HL-60 (cell line): ENCODE results near the gene WNT10A.

ENCODE experiments used
- DNase-seq, 2 experiments: peaks; one replicate each; pipeline ENCODE4 v3.0.0-alpha.2; 2010 to 2020; ENCODE audit warnings: low read depth in 1 of 2, low spot score in 1 of 2
- H3K27ac ChIP-seq: fragments of 250-450 bp; sonication (Bioruptor Pico); replicated peaks from 2 replicates; pipeline ENCODE4 v1.5.1; 2020; ENCODE audit warnings: mild to moderate bottlenecking, moderate library complexity
- H3K27me3 ChIP-seq: fragments of 250-450 bp; sonication (Bioruptor Pico); 2 replicates; pipeline ENCODE4 v1.5.1; 2021; ENCODE audit warnings: mild to moderate bottlenecking, moderate library complexity; ENCODE audit not compliant: insufficient read depth, poor library complexity, severe bottlenecking
- H3K4me3 ChIP-seq: replicated peaks from 2 replicates; pipeline ENCODE4 v1.5.1; 2011; ENCODE audit warnings: mild to moderate bottlenecking, control low read depth, low read length; ENCODE audit not compliant: insufficient read depth
- GABPA ChIP-seq: IDR thresholded peaks from 2 replicates; pipeline ENCODE4 v1.6.1; 2012; ENCODE audit warnings: low read depth
- POLR2AphosphoS5 ChIP-seq: IDR thresholded peaks from 2 replicates; pipeline ENCODE4 v1.6.1; 2012; ENCODE audit warnings: low read depth
- SPI1 ChIP-seq: IDR thresholded peaks from 2 replicates; pipeline ENCODE4 v1.6.1; 2012; ENCODE audit warnings: low read depth, mild to moderate bottlenecking, borderline replicate concordance
- TF ChIP-seq, protein P1 (sequence below): IDR thresholded peaks from one replicate; pipeline ENCODE4 v1.5.1; 2011; ENCODE audit warnings: low read length, control low read depth, inconsistent platforms; ENCODE audit not compliant: insufficient read depth
- TF ChIP-seq, protein P2 (sequence below): IDR thresholded peaks from 2 replicates; pipeline ENCODE4 v1.6.1; 2012; ENCODE audit warnings: low read depth; ENCODE audit not compliant: insufficient replicate concordance

The WNT10A gene

DNA sequence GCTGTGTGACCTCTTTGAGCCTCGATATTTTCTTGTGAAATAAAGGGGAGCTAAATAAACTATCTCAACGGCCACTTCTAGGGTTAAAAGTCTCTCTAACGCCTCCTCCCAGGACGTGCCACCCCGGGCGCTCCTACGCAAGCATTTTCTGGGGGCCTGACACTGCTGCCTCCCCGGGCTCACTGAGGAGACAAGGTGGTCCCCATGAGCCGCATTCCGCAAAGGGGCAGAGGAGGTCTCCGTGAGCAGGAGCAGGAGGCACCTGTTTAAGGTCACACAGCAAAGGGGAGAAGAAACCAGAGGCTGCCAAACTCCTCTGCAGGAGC is 913 bp upstream of the WNT10A start:
- Histone ChIP-seq H3K4me3 (no peak overlapping the region), H3K27ac (no peak overlapping the region), H3K27me3 (peaks cover 47% of the 10 kb centered on the region)
- TF ChIP-seq, protein P1, sequence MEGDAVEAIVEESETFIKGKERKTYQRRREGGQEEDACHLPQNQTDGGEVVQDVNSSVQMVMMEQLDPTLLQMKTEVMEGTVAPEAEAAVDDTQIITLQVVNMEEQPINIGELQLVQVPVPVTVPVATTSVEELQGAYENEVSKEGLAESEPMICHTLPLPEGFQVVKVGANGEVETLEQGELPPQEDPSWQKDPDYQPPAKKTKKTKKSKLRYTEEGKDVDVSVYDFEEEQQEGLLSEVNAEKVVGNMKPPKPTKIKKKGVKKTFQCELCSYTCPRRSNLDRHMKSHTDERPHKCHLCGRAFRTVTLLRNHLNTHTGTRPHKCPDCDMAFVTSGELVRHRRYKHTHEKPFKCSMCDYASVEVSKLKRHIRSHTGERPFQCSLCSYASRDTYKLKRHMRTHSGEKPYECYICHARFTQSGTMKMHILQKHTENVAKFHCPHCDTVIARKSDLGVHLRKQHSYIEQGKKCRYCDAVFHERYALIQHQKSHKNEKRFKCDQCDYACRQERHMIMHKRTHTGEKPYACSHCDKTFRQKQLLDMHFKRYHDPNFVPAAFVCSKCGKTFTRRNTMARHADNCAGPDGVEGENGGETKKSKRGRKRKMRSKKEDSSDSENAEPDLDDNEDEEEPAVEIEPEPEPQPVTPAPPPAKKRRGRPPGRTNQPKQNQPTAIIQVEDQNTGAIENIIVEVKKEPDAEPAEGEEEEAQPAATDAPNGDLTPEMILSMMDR = no peak
- TF ChIP-seq GABPA = no peak
- TF ChIP-seq, protein P2, sequence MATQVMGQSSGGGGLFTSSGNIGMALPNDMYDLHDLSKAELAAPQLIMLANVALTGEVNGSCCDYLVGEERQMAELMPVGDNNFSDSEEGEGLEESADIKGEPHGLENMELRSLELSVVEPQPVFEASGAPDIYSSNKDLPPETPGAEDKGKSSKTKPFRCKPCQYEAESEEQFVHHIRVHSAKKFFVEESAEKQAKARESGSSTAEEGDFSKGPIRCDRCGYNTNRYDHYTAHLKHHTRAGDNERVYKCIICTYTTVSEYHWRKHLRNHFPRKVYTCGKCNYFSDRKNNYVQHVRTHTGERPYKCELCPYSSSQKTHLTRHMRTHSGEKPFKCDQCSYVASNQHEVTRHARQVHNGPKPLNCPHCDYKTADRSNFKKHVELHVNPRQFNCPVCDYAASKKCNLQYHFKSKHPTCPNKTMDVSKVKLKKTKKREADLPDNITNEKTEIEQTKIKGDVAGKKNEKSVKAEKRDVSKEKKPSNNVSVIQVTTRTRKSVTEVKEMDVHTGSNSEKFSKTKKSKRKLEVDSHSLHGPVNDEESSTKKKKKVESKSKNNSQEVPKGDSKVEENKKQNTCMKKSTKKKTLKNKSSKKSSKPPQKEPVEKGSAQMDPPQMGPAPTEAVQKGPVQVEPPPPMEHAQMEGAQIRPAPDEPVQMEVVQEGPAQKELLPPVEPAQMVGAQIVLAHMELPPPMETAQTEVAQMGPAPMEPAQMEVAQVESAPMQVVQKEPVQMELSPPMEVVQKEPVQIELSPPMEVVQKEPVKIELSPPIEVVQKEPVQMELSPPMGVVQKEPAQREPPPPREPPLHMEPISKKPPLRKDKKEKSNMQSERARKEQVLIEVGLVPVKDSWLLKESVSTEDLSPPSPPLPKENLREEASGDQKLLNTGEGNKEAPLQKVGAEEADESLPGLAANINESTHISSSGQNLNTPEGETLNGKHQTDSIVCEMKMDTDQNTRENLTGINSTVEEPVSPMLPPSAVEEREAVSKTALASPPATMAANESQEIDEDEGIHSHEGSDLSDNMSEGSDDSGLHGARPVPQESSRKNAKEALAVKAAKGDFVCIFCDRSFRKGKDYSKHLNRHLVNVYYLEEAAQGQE = no peak
- no peak for TF ChIP-seq SPI1
- no peak for TF ChIP-seq POLR2AphosphoS5
- DNase-seq = no peak

DNA sequence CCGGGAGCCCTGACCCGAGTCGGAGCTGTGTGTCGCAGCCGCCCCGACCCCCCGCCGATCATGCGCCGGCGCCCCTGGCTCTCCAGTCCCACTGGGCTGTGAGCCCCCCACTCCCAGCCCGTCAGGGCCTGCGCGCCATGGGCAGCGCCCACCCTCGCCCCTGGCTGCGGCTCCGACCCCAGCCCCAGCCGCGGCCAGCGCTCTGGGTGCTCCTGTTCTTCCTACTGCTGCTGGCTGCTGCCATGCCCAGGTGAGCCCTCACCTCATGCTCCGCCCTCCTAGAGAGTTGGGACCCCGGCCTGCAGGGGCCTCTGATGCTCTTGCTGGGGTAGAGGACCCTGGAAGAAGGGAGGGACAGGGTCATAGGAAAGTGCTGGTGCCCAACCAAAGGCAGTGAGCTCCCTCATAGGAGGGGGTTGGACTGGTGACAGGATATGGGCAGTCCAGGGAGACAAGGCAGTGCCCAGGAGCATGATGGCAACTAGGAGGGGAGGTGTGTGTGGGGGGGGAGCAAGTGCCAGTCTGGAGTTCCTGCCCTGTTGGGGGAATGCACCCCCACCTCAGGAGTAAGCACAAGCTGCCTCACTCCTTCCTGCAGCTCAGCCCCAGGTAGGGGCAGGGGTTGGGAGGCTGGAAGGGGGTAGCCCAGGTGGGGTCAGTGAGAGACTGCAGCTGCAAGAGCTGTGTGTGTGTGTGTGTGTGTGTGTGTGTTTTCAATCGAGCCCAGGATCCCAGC is 375 bp downstream of the WNT10A start:
- Histone ChIP-seq H3K27me3 (peaks cover 53% of the 10 kb centered on the region), H3K27ac (no peak overlapping the region), H3K4me3 (no peak overlapping the region)
- TF ChIP-seq SPI1 (no peak), GABPA (no peak)
- DNase-seq = no peak

DNA sequence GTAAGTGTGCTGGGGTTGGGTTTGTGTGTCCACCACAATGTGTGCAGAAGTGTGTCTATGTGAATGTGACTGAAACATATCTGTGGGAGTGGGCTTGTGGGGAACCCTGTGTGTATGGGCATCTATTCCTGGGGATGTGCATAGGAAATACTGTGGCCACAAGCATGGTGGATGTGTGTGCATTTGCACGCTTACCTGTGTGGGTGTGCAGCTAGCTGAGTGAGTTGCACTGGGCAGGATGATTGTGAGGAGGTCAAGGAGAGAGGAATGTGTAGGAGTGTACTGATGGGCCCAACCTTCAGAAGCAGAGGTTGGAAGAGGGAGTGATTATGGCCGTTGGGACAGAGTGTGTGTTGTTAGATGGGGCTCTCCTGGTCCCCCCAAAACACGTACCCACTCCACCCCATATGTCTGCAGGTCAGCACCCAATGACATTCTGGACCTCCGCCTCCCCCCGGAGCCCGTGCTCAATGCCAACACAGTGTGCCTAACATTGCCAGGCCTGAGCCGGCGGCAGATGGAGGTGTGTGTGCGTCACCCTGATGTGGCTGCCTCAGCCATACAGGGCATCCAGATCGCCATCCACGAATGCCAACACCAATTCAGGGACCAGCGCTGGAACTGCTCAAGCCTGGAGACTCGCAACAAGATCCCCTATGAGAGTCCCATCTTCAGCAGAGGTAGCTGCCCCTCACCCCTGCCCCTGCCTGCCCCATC is 1.2 kb downstream of the WNT10A start:
- H3K4me3 ChIP-seq = no peak overlapping the region
- H3K27me3 ChIP-seq = peaks cover 53% of the 10 kb centered on the region
- H3K27ac ChIP-seq = no peak overlapping the region
- TF ChIP-seq, protein P2 = no peak
- no peak for TF ChIP-seq SPI1
- TF ChIP-seq, protein P1 = no peak
- no peak for TF ChIP-seq POLR2AphosphoS5
- DNase-seq = no peak

DNA sequence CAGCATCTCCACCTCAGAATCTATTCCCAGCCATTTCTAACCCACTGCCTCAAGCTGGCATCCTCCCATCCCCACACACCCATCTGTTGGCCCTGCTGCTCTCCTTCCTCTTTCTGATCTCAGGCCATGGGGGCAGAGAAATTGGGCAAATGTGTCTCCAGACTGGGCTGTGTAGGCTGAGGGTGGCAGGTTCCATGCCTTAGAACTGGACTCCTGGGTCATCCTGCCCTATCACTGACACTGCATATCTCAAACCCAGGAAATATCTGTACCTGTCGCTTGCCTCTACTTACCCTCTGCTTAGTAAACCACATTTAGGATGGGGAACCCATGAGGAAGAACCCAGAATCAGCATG is 1.8 kb downstream of the WNT10A start:
- H3K27ac ChIP-seq = no peak overlapping the region
- H3K4me3 ChIP-seq = no peak overlapping the region
- TF ChIP-seq, protein P1 = no peak
- no peak for TF ChIP-seq SPI1
- TF ChIP-seq, protein P2 = no peak
- H3K27me3 ChIP-seq = peaks cover 53% of the 10 kb centered on the region
- peak in 1 of 2 experiments; percentile 38 for DNase-seq
